GM19438 (cell line): ENCODE results near the gene PPP1R16B.
"Not testable (repeated sequence)": the region's sequence is repeated elsewhere in the genome, so short reads cannot be mapped to it uniquely, and the experiment has no call there.

Source experiments
- ATAC-seq: cut with Tn5 transposase; IDR thresholded peaks from one replicate; pipeline ENCODE4 v1.9.1; 2021; ENCODE audit warnings: low read depth; ENCODE audit not compliant: unreplicated experiment

PPP1R16B gene

DNA sequence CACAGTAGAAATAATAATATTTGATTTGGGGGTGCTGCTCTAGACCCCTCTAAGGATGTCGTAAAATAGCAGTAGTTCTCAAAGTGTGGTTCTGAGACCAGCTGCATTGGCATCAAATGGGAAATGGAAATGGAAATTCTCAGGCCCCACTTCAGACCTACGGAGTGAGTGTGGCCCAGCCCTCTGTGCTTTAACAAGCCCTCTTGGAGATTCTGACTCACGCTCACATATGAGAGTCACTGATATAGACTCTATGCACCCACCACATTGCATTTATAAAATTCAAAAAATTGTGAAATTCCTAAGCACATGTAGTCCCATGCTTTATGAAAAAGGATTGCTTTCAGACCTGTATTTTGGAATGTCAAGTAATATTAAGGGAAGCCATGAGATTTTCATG is 14.2 kb upstream of the PPP1R16B start:
- ATAC-seq: no peak

DNA sequence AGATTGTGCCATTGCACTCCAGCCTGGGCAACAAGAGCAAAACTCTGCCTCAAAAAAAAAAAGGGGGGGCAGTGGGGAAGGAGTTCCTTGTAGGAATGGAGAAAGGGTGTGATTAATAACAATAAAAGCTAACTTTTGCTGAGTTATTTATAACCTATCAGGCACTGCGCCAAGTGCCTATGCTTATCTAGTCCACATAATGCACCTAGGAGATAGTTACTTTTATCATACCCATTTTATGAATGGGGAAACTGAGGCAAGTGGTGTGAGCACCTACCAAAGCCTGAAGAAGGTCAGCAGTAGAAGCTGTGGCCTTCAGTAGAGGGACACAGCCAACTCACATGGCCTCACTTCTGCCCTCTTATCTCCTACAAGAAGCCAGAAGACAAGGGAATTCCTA is 13.6 kb upstream of the PPP1R16B start:
- no peak for ATAC-seq

DNA sequence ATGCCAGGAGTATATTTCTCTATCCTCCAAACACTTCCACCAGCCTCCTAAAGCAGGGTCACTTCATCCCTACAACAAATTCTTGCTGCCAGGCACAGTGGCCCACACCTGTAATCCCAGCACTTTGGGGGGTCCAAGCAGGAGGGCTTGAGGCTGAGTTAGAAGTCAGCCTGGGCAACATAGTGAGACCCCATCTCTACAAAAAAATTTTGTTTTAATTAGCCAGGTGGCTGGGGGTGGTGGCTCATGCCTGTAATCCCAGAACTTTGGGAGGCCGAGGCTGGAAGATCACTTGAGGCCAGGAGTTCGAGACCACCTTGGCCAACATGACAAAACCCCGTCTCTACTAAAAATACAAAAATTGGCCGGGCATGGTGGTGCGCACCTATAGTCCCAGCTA is 11.4 kb upstream of the PPP1R16B start:
- not testable (repeated sequence) for ATAC-seq

DNA sequence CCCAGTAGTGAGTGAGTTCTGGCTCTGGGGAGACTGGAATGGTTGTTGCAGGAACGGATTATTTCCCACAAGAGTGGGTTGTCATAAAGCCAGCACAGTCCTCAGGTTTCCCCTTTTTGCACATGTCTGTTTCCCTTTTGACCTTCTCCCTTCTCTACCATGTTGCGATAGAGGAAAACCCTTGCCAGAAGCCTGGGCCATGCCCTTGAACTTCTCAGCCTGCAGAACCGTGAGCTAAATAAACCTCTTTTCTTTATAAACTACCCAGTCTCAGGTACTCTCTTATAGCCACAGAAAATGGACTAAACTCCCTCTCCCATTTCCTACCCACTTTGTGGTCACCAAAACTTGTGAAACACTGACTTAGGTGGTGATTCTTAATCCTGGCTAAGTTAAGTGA is 7.2 kb upstream of the PPP1R16B start:
- ATAC-seq: no peak

DNA sequence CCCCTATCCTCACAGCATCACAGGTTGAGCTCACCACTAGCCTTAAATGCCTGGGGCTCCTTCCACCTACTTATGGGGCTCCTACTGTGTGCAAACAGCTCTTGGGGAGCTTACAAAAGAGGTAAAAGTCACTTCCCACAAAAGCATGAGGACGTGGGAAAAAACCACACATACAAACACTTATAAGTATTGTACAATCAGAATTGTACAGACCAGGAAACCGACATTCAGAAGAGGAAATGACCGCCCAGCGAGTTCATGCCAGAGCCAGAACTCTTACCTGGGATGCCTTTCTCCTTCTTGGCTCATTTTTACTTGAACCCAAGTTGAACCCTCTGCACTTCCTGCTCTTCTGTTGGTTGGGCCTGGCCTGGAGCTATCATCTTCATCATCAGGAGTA is 6.3 kb upstream of the PPP1R16B start:
- no peak for ATAC-seq

DNA sequence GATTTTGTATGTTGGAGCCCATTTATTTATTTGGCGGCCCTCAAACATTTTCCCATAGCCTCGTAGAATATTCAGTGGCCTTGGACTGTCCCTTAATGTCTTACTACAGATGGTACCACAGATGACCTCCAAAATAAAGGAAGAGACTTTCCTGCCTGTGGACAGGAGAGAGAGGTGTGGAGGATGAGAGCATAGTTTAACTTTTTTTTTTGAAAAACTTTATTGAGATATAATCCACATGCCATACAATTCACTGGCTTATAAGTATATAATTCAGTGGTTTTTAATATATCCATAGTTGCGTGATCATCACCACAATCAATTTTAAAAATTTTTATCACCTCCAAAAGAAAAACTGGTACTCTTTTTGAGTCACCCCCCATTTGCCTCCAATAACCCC is 4.6 kb upstream of the PPP1R16B start:
- ATAC-seq: no peak

DNA sequence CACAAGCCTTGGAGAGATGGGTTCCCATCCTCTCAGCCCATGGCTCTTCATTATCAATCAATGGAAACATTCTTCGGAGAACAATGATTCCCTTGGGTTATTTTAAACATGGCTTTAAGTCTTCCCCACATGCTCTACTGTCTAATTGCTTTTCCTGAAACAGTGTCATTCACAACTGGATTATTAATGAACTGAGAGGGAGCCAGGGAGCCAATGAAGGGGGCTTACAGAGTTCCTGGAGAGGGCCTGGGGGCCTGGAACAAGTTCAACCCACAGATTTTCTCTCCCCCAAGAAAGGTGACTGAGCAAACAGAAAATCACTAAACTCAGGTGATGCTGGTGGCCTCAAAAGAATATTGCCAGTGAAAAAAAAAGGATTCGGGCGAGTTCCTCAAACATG is 1.3 kb upstream of the PPP1R16B start:
- ATAC-seq: no peak

DNA sequence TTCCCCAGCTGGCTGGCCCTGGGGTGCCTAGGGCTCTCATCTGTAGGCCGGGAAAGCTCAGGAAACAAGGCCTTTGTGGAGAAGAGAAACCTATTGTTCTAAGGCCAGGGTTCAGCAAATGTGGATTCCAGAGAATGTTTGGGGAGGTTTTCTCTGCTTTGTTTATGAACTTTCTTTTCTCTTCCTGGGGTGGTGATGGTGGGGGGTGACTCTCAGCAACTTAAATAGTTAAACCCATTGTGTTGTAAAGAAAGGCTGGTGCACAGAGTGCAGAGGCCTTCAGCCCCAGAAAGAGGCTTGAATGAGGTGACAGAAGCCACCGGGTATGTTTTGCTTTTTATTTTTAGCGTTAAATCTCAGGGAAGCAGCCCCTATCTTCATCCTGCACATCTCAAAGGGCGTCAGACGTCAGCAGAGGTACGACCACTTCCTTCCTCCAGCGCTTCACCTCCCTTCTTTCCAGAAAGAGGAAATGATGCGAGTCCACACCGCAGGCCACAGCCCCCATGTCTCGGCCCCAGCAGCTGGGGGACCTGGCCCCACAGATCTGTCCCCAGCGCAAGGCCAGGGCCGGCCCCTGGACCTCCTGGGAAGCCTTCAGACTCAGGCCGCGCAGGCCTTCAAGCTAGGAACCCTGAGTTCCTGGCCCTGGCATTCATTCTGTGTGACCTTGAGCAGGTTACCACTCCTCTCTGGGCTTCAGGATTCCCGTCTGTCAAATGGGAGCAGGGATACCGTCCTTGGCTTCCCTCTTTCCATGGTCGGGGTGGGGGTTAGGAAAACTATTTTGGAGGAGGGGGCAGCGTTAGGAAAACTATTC is 605 bp upstream of the PPP1R16B start:
- ATAC-seq: peak; percentile 52

DNA sequence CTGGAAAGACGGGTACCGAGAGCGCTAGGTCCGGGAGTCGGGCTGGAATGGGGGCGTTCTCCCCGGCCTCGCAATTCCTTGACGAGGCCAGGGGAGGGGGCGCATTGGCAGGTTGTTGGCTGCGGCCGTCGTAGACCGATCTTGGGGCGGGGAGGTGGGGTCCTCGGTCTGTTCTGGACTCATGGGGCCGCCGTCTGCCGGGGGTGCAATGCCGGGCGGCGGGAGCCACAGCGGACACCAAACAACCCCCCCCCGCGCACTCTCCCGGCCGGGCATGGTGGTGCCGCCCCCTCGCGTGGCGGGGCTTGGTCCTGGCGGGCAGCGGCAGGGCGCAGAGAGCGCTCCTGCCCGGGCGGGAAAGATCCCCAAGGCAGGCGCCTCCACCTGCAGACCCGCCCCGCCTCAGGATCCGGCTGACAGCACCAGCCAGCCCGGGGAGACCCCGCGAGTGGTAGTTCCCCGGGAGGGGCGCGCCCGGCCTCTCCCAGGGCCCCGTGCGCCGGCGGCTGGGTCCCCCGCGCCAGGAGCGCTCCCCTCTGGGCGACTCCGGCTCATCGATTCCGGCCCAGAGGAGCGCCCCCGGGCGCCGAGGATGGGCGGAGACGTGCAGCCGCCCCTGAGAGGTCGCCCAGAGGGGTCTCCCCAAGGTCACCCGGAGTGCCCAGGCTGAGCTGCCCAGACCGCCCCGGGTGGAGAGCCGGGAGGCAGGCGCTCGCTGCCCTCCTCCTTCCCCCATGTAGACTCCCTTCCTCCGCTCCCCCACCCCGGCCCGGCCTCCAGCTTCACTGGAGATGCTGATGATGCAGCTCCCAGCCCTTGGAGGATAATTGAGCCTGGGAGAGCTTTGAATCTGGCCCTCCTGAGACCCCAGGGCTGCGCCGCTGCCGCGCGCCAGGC is 709 bp downstream of the PPP1R16B start:
- ATAC-seq: no peak

DNA sequence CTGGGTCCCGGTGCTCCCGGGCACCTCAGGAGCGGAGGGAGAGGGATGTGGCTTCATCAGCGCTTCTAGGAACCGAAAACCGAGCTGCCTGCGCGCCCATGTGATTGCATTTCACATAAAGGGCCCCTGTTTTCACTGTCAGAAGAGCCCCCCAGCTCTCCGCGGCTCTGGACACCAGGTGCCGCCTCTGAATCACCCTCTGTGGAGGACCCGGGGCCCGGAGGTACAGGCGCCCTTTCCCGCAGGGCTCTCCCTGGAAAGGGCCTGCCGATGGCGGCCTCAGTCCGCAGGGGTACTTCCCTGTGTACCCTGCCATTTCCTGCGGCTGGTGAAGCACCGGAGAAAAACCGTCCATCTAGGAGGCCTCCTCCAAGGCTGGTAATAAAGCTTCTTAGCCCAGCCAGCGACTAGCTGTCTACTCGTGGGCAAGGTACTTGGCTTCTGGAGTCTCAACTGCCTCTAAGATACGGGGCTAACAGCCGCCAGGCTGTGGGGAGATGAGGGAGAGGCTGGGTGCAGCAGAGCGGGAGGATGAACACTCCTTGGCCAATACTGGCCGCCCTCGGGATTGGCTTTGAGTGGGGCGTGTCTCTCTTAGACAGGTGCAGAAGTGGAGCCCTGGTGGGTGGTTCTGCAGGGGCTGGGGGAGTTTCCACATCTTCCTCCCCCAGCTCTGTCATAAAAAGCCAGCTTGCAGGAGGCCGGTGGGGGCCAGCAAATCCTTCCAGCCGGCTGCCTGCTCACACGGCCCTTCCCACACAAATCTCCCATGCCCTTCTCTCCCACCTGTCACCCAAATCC is 1.6 kb downstream of the PPP1R16B start:
- peak; percentile 22 for ATAC-seq

DNA sequence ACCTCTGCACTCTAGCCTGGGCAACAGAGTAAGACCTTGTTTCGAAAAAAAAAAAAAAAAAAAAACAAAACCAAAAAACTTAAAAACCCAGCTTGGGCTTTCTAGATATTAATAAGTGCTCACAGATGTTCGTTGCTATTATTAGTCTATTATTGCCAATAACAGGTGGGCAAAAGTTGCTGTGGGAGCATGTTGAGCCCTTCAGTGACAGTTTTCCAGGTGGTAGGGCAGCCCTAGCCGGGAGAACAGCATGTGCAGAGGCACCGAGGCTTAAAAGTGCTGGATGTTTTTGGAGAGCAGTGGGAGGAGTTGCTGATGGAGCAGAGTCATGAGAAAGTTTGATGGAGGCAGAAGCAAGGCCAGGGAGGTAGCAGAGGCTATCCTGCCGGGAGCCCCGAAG is 4.4 kb downstream of the PPP1R16B start:
- ATAC-seq: no peak

DNA sequence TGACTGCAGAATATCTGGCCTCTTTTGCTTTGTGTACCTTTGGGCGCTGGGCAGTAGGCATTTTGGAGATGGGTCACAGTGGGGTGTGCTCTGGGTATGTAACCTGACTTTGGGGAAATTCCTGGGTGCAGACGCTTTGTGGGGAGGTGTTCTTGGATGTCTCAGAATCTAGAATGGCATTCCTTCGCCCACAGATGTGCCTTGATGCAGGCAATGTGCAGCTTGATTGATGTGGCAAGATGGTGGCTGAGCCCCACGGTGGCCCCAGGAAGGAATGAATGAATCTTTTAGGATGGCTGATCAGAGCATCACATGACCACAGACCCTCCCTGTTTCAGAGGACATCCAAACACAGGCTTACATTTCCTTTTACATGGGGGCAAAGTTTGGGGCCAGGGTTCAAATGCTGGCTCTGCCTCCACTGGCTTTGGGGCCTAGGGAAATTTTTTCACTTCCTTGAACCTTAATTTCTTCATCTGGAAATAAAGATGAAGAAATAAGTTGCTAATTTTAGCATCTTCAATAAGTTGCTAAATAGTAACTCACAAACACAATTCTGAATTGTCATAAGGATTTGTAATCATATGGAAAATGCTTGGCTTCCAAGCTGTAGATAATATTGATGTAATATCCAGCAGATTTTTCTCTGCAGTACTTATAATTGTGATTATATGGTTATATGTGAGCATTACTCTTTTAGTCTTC is 5.6 kb downstream of the PPP1R16B start:
- ATAC-seq: no peak

DNA sequence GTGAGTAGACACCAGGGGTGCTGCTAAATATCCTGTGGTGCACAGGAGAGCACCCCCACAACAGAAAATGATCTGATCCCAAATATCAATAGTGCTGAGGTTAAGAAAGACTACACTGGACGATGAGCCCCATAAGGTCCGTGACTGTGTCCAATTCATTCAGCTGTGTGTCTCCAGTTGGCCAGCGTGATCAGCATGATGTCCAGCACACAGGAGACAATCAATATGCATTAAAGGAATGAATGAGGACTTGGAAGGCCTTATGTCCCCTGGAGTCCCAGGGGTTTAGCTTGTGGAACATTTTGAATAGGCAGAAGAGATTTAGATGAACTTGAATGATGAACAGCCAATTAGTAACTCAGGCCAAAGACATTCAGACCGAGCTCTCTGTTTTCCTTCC is 6.3 kb downstream of the PPP1R16B start:
- ATAC-seq: no peak

DNA sequence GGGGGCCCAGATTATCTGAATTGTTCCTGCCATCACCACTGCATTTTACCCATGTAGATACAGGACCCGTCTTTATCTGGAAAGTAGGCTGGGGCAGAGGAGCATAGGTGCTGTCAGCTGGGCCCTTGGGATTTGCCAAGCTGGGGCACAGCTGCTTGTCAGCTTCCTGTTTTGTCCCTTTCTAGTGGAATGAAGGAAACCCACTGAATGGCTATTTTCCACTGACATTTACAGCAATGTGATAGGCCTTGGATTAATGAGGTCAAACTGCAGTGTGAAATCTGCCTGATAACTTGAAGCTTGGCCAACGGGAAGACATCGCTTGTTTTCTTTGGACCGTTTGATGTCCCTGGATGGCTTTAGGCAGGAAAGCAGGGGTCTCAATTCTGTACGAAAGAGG is 6.7 kb downstream of the PPP1R16B start:
- ATAC-seq: no peak

DNA sequence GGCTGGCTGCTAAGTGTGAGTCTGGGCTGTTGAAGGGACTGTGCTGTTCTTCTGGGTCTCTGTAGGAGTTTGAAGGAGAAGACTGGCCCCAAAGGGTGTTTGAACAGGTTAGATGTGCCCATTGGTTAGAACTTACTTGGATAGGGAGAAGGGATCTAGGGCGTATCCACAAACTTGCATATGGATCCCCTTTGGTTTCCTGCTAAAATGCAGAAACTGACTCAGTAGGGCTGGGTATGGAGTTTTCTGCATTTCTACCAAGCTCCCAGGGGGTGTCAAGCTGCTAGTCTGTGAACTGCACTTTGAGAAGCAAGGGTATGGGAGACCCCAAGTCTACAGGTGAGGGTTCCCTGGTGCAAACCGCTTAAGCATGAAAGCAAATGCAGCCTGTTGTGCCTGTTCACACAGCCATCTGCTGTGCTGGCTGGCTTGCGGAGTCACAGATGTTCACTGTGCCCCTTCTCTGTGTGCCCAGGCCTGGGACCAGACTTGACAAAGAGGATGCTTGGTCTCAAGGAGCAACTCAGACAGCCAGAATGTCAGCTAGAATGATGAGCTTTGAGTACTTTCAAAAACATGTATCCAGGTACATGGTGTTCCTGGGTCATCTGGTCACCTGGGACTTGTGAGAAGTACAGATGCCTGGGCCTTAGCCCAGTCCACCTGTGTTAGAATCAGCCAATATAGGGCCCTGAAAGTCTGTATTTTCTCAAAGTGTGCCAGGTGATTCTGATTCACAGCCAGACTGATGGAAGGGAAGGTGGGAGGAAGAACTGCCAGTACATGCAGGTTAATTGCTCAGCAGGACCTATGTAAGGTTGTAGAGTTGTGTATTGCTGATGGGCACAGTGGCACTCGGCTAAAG is 7.4 kb downstream of the PPP1R16B start:
- ATAC-seq: no peak

DNA sequence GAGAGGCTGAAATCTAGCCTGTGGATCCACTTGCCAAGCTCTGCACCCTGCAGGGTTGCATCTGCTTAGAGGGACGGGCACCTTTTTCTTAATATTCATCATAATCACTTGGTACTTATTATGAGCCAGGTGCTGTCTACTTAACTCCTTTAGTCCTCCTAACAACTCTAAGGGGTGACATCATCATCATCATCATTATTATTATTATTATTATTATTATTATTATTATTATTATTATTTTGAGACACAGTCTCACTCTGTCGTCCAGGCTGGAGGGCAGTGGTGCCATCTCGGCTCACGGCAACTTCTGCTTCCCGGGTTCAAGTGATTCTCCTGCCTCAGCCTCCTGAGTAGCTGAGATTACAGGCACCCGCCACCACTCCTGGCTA is 8.1 kb downstream of the PPP1R16B start:
- not testable (repeated sequence) for ATAC-seq

DNA sequence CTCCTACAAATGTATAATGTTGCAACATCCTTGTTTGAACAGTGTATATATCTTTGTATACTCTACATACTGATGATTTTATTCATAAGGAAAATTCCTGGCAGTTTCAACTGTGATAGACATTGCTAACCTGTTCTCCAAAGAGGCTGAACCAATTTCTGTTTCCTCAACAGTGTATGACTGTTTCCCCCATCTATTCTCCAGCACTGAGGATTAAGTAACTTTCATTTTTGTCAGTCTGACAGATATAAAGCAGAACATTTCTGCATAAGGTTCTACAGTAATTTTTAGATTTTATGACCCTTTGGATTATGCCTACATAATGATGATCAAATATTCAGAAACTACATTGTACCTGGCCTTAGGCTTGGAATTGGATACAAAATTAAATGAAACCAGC is 9.9 kb downstream of the PPP1R16B start:
- ATAC-seq: no peak

DNA sequence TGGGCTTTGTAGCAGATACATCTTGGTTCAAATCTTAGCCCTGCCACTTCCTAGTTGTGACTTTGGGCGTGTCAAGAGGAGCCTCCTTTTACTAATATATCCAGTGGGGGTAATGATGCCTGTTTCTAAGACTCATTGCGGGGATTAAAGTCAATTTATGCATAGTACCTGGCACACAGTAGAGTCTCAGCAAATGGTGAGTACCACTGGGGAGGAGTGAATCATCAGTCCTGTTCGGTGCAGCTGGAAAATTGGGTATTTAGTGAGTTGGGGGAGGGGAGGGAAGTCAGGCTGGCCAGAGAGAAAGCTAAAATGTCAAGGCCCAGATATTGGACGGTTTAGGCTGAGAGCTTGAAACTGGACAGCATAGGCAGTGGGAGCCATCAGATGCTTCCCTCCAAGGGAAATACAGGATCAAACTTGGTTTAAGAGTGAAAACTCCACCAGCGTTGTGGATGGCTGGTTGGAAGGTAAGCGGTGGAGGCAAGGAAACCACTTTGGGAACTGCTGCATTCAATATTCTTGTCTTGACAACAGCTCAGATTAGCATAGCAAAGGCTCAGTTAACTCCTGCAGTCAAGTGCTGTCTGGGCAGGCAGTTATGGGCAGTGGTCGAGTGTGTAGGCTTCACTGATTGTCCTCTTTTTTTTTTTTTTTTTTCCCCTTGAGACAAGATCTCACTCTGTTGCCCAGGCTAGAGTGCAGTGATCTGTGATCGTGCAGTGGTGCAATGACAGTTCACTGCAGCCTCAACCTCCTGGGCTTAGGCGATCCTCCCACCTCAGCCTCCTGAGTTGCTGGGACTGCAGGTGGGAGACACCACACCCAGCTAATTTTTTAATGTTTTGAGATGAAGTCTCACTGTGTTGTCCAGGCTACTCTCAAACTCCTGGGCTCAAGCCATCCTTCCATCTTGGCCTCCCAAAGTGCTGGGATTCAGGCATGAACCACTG is 12.9 kb downstream of the PPP1R16B start:
- no peak for ATAC-seq

DNA sequence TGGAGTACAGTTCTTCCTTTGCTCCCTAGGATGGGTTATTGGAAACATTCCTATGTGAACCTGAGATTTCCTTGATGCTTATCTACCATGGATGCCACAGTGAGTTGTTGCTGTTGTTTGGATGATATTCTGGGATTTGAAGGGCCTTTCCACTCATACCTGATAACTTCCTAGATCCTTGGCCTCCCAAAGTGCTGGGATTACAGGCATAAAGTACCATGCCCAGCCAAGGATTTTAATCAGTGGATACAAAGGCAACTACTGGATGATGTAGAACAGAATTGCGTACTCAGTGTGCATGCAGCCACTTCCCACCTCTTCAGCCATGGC is 20.0 kb downstream of the PPP1R16B start:
- ATAC-seq: no peak
